ENCODE measurements around the gene KRTAP4-11.
"Not testable (repeated sequence)": the region's sequence is repeated elsewhere in the genome, so short reads cannot be mapped to it uniquely, and the experiment has no call there.

Gene KRTAP4-11

GRCh38 chr17:41133880-41134735 lies 15.9 kb upstream of the KRTAP4-11 start:
- H3K4me3 ChIP-seq (ENCODE audit: severe bottlenecking), result no peak overlapping the region
- H3K36me3 ChIP-seq (ENCODE audit: low read depth), result no peaks in the 10 kb centered on the region
- ATAC-seq (ENCODE audit: low read depth), result no peak
- no peak for DNase-seq (ENCODE audit: low spot score)
- peaks cover 25% of the 10 kb centered on the region for H3K4me1 ChIP-seq (ENCODE audit: insufficient read depth, poor library complexity, severe bottlenecking)
- no peaks in the 10 kb centered on the region for H3K9me3 ChIP-seq (ENCODE audit: severe bottlenecking)
- TF ChIP-seq CTCF (IDR thresholded peaks at IDR 0.05; ENCODE audit: poor library complexity, severe bottlenecking), result no peak
- H3K27me3 ChIP-seq (ENCODE audit: insufficient read depth, poor library complexity, severe bottlenecking), result no peaks in the 10 kb centered on the region
- peak overlapping the region; percentile 90 for H3K27ac ChIP-seq (ENCODE audit: poor library complexity, severe bottlenecking)

- no peaks in the 10 kb centered on the region for H3K27me3 ChIP-seq (ENCODE audit: insufficient read depth, poor library complexity, severe bottlenecking)
- DNase-seq (ENCODE audit: low spot score) (no peak), ATAC-seq (ENCODE audit: low read depth) (peak; percentile 100)
- no peak for TF ChIP-seq CTCF (IDR thresholded peaks at IDR 0.05; ENCODE audit: poor library complexity, severe bottlenecking)
- H3K4me1 ChIP-seq (ENCODE audit: insufficient read depth, poor library complexity, severe bottlenecking), result peaks cover 25% of the 10 kb centered on the region
- peak overlapping the region; percentile 90 for H3K27ac ChIP-seq (ENCODE audit: poor library complexity, severe bottlenecking)
- no peaks in the 10 kb centered on the region for H3K36me3 ChIP-seq (ENCODE audit: low read depth)
- H3K4me3 ChIP-seq (ENCODE audit: severe bottlenecking), result no peak overlapping the region
- H3K9me3 ChIP-seq (ENCODE audit: severe bottlenecking), result no peaks in the 10 kb centered on the region
Observed at GRCh38 chr17:41131979-41132378, 13.8 kb upstream of the KRTAP4-11 start.

- ATAC-seq (ENCODE audit: low read depth), result no peak
- DNase-seq (ENCODE audit: low spot score), result no peak
- no peak overlapping the region for H3K27ac ChIP-seq (ENCODE audit: poor library complexity, severe bottlenecking)
- H3K36me3 ChIP-seq (ENCODE audit: low read depth), result no peaks in the 10 kb centered on the region
- no peaks in the 10 kb centered on the region for H3K27me3 ChIP-seq (ENCODE audit: insufficient read depth, poor library complexity, severe bottlenecking)
- H3K4me1 ChIP-seq (ENCODE audit: insufficient read depth, poor library complexity, severe bottlenecking), result peaks cover 16% of the 10 kb centered on the region
- H3K9me3 ChIP-seq (ENCODE audit: severe bottlenecking), result no peaks in the 10 kb centered on the region
- no peak for TF ChIP-seq CTCF (IDR thresholded peaks at IDR 0.05; ENCODE audit: poor library complexity, severe bottlenecking)
- no peak overlapping the region for H3K4me3 ChIP-seq (ENCODE audit: severe bottlenecking)
Observed at GRCh38 chr17:41127371-41127770, 9.2 kb upstream of the KRTAP4-11 start.

- H3K4me3 ChIP-seq (ENCODE audit: severe bottlenecking), result no peak overlapping the region
- H3K9me3 ChIP-seq (ENCODE audit: severe bottlenecking), result no peaks in the 10 kb centered on the region
- TF ChIP-seq CTCF (IDR thresholded peaks at IDR 0.05; ENCODE audit: poor library complexity, severe bottlenecking), result no peak
Observed at GRCh38 chr17:41126412-41126811, 8.2 kb upstream of the KRTAP4-11 start.

GRCh38 chr17:41125064-41125463 lies 6.9 kb upstream of the KRTAP4-11 start:
- no peaks in the 10 kb centered on the region for H3K36me3 ChIP-seq (ENCODE audit: low read depth)
- H3K4me1 ChIP-seq (ENCODE audit: insufficient read depth, poor library complexity, severe bottlenecking), result peaks cover 7% of the 10 kb centered on the region
- H3K9me3 ChIP-seq (ENCODE audit: severe bottlenecking), result no peaks in the 10 kb centered on the region
- no peak overlapping the region for H3K27ac ChIP-seq (ENCODE audit: poor library complexity, severe bottlenecking)
- no peaks in the 10 kb centered on the region for H3K27me3 ChIP-seq (ENCODE audit: insufficient read depth, poor library complexity, severe bottlenecking)
- DNase-seq (ENCODE audit: low spot score), result no peak
- TF ChIP-seq CTCF (IDR thresholded peaks at IDR 0.05; ENCODE audit: poor library complexity, severe bottlenecking), result no peak
- no peak overlapping the region for H3K4me3 ChIP-seq (ENCODE audit: severe bottlenecking)
- no peak for ATAC-seq (ENCODE audit: low read depth)

More at GRCh38 chr17:41126412-41126811, 8.2 kb upstream of the KRTAP4-11 start:
- Histone ChIP-seq H3K4me1 (ENCODE audit: insufficient read depth, poor library complexity, severe bottlenecking) (peaks cover 8% of the 10 kb centered on the region), H3K27ac (ENCODE audit: poor library complexity, severe bottlenecking) (no peak overlapping the region), H3K27me3 (ENCODE audit: insufficient read depth, poor library complexity, severe bottlenecking) (no peaks in the 10 kb centered on the region), H3K36me3 (ENCODE audit: low read depth) (no peaks in the 10 kb centered on the region)
- no peak for DNase-seq (ENCODE audit: low spot score)
- no peak for ATAC-seq (ENCODE audit: low read depth)

- not testable (repeated sequence) for H3K4me3 ChIP-seq (ENCODE audit: severe bottlenecking); H3K27ac ChIP-seq (ENCODE audit: poor library complexity, severe bottlenecking); H3K9me3 ChIP-seq (ENCODE audit: severe bottlenecking); H3K27me3 ChIP-seq (ENCODE audit: insufficient read depth, poor library complexity, severe bottlenecking); H3K4me1 ChIP-seq (ENCODE audit: insufficient read depth, poor library complexity, severe bottlenecking); H3K36me3 ChIP-seq (ENCODE audit: low read depth); ATAC-seq (ENCODE audit: low read depth); DNase-seq (ENCODE audit: low spot score)
Observed at GRCh38 chr17:41123991-41124371, 5.8 kb upstream of the KRTAP4-11 start, which contains the start of gene KRTAP4-12. Gene KRTAP4-12 (minus strand): TSS chr17:41124182. CDS start chr17:41124122, 60 bp downstream.
